Mucosa of gallbladder (tissue), 1 donor: ENCODE results near the gene MRPL36. TPM values are rescaled to one million over a fixed set of nuclear protein-coding genes. Genes with fewer than 3 reads are reported as not detected.
"Not testable (repeated sequence)": the region's sequence is repeated elsewhere in the genome, so short reads cannot be mapped to it uniquely, and the experiment has no call there.

Source experiments
- DNase-seq: peaks from one replicate; pipeline ENCODE4 v3.0.0-alpha.2; 2020; ENCODE audit warnings: low spot score
- total RNA-seq: library from RNA; stranded (reverse); gene quantifications from one replicate; pipeline ENCODE4 v1.2.1, GENCODE V29; 2021
- donor health status: DM: no; HTN: no; CAD: no.

Gene MRPL36
- total RNA-seq, 1 donor from 2014 or later, result 33.7 TPM

DNA sequence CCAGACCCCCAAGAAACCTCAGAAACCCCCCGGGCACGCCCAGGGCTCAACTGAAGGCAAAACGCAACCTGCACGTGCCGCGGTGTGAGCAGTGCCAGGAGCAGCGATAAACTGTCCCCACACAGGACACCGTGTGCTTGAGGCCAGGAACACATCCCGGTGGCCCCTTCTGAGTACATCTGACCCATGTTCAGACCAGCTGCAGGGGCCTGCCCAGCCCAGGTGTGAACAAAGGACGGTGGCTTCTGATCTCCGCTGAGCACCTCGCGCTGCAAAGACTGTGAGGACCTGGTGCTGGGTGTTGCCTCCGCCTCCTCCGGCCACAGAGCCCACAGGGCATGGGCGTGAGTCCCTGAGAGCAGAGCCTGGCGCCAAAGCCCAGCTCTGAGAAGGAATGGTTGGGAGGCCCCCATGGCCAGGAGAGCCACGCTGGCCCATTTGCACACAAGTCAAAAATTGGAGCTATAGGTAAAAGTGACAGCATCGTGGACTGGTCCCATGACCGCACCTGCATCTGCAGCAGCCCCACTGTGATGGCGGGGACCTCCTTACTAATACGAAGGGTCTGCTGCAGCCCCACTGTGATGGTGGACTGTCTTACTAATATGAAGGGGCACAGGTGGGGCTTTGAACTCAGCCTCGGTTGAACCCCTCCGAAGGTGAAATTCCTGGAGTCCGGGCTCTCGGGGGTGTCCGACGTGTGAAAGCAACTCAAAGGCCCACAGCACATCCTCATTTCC is 33.0 kb upstream of the MRPL36 start:
- no peak for DNase-seq

DNA sequence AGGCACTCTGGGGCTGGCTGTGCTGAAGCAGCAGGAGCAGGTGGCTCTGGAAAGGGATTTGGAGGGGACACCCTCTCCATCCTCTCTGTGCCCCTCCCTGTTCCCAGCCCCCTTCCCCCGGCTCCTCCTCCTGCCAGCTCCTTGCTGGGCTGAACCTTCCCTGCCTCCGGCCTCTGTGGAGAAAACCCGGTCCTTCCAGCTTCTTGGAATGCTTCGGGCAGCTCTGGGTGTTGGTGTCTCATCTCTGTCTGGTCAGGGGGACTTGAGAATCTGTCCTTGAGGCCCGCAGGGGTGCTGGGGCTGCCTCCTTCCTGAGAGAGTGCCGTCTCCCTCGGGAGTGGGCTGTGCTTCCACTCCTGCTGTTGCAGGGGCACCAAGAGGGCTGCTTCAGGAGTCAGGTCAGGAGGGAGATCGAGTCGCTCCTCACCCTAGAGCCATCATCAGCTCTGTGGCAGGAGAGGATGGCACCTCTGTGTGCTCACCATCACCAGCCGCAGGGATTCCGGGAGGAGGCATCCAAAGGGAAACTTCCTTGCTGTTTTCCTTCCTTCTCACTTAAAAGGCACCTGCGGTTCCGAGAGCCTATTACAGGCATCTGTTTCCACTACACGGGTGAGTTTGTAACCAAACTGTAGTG is 32.2 kb upstream of the MRPL36 start:
- DNase-seq, result no peak

DNA sequence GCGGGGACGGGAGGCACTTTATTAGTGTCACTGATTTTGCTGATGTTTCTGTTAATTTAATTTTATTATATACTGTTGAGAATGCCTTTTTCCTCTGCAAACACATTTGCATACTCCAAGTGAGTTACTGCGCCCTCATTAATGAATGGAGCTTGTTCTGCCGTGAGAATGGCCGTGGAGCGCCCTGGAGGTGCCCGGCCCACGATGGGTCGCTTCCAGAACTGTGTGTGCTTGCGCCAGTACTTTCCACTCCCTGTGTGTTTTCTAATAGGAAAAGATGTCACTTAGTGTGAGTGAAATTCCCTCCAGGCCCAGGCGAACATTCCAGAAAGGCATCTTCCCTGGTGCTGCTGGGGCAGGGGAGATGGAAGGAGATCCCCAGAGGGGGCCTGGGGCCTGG is 31.6 kb upstream of the MRPL36 start:
- no peak for DNase-seq

DNA sequence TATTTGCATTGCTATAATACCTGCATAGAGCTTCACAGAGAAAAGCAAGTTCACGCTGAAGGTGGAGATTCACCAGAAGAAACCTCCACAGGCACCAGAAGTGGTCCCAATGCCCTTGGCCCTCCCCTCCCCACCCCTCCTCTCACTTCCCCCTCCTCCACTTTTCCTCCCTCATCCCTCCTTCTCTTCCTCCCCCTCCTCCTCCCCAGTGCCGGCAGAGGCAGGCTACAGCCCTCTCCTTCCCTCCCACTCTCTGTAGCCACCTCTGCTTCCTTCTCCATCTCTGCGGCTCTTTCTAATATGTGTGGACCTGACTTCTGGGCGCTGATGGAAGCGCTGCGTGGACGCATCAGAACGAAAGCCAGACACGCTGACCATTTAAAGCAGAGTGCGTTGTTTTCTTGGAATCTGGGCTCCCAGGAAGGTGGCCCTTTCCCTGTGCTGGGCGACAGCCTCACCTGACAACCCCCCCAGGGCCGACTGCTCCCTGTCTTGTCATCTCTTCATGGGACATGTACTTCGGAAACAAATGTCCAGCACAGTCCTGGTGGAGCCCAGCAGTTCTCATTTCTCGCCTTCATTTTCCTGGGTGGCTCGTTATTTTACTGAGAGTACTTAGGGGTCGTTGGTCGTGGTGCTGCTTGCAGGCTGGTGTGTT is 31.1 kb upstream of the MRPL36 start:
- DNase-seq, result no peak

DNA sequence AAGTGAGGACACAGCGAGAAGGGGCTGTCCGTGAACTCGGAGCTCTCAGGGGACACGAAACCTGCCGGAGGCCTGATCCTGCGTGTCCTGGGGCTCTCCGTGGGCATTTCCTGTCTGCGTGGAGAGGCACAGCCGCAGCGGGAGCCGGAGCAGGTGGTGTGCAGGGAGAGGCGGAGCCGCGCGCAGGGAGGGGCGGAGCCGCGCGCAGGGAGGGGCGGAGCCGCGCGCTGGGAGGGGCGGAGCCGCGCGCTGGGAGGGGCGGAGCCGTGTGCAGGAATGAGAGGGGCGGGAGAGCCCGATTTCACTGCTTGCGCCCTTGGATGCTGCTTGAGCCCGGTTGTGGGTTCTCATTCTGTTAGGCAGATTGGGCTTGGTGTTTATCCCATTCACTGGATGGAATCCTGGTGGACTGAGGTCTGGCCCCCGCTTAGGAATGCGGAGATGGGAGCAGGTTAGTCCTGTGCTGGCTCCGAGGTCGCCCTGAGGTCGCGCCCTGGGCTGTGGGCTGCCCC is 28.3 kb upstream of the MRPL36 start:
- no peak for DNase-seq

DNA sequence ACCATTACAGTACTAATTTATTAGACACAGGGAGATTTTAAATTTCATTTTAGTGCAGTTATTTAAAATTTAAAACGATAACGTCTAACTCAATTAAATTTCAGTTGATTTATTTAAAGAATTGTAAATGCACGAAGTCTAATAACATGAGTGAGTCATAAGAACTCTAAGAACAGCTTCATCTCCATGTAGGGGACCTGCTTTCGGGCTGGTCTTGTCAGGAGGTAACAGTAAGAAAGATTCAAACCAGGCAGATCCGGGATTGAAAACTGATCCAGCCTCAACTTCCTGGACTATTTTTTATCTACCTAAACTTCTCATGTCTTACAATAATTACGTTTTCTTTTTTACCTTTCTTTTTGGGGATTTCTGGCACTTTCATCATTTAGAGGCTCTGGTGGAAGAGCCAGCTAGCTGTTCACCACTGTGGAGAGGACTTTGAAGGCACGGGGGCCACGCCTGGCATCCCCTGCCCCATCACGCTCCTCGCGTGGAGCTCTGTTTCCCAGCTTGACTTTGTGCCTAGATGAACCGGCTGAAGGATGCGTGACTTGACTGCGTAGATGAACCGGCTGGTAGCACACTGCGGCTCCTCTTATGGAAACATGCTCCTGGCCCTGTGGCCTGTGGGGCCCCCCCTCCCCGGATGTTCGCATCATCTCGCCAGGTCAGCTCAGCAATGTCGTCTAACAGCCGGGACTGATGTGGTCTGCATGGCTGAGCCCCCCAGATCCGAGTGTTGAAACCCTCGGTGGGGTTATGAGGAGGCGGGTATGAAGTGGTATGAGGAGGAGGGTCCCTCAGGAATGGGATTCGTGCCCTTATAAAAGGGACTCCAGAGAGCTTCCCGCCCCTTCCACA is 27.6 kb upstream of the MRPL36 start:
- no peak for DNase-seq

DNA sequence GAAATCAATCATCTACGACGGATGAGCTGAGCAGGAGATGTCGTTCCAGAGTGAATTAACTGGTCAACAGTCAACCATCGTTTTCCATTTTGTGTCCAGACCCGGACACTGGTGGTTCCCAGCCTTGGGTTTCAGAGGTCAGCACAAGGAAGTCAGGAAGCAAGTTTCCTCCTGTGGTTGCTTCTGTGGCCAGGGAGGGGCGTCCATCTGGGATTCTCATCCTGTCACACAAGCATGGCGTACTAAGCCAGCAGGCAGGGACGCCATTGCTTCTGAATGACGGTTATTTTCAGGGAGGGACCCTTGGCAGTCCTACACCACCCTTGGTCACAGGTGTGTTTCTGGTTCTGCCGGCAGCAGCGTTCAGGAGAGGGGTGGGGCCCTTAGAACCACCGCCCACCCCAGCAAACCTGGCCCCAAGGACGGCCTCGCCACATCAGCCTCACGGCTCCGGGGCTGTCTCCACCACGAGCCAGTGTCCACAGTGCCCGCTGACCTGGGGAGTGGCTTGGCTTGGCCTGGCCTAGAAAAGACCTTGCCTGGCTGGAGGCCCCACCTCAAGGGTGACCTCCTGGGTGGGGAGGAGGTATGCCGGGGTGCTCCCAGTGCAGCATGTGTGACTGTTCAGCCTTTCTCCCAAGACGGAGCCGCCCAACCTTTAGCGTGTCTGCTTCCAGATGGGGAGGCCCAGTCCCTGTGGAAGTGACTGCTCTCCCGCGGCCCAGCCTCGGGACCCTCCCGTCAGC is 26.8 kb upstream of the MRPL36 start:
- DNase-seq, result no peak

DNA sequence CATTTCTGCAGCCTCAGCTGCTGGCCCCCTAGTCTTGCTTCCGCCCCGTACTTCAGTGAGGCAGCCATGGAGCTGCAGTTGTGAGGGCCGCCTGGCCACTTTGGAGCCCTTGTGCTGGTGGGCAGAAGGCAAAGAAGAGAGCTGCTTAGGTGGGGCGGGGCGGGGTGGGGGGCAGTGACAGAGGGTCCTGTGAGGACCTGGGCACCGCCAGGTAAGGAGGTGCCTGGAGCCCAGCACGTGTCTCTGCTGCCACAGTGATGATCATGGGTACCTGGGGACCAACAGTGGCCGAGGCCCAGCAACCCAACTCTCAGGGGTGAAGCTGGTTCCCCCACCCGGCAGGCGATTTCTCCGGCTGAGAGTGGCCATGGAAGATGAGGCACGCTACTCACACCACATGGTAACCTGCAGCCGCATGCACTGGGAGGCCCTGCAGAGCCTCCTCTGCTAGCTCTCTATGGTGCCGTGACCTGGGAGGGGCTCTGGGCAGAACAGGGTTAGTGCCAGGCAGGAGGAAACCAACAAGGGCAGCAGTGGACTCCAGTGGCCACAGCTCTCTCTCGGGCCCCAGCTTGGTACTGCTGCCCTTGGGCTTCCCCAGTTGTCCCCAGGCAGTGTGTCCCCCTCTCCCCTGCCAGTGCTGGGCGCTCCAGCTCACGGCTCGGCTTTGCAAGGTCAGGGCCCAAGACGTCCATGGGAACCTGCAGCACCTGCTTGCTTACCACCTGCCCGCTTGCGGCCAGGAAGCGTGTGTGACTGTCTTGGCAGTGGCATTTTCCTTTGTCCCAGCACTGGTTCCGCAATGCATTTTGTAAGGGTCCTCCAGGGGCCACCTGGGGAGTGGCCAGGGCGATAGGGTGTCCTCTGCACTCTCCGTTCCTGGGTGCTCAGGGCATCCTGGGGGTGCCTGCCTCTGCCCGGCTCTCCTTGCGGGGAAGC is 25.5 kb upstream of the MRPL36 start:
- no peak for DNase-seq

DNA sequence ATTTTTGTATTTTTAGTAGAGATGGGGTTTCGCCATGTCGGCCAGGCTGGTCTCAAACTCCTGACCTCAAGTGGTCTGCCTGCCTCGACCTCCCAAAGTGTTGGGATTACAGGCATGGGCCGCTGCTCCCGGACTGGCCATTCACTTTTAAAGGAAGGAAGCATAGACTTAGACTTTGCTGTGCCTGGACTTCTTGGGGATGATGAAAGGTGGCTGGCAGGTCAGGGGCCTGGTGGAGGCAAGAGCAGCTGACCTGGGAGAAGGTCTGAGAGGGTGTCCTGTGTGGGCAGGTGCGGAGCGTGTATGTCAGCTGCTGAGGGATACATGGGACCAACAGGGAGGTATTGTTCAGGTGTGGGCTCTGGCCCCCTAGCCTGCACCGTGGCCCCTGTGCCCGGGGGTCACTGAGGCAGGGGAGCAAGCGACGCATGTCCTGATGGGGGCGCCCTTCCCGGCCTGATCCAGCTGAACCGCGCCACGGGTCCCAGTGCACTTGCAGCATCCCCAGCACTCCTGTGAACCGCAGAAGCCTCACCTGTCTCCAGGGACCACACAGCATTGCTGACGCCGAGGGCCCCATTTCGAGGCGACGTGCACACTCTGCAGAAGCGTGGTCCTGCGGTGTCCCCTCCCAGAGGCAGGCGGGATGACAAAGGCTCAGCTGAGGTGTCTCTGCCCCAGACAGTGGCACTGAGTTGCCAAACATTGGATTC is 24.6 kb upstream of the MRPL36 start:
- no peak for DNase-seq

DNA sequence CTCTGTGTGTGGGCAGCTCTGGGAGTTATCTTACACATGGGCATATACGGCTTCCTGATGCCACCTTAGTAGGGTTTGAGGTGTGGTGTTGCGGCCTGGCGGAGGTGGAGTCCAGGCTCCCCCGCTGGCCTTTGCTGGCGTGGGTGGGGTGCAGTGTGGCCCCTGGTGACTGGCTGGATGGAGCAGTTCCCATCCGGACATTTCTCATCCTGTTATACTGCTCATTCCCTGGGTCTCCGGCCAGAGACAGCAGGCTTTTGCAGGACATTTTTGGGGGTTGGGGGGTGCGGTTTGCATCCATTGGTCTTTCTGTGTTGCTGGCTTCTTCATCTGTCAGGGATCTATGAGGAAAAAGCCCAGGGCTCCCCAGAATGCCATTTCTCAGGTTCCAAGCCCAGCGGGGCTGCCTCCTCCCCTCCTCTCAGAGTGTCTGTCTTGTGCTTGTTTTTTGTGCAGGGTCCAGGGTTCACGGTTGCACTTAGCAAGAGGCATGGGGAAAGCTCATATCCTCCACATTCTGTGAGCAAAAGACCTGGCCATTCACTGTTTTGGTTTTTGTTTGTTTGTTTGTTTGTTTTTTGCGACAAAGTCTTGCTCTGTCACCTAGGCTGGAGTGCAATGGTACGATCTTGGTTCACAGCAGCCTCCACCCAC is 23.9 kb upstream of the MRPL36 start:
- no peak for DNase-seq

DNA sequence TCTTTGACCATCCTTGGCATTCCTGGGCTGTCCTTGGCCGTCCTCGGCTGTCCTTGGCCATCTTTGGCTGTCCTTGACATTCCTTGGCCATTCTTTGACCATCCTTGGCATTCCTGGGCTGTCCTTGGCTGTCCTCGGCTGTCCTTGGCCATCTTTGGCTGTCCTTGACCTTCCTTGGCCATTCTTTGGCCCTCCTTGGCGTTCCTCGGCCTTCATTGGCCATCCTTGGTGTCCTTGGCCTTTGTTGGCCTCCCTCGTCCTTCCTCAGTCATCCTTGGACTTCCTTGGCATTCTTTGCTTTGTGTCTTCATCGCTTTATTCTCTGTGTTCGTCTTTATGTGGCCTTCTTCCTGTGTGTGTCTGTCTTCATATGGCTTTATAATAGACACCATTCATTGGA is 22.2 kb upstream of the MRPL36 start:
- DNase-seq, result no peak

DNA sequence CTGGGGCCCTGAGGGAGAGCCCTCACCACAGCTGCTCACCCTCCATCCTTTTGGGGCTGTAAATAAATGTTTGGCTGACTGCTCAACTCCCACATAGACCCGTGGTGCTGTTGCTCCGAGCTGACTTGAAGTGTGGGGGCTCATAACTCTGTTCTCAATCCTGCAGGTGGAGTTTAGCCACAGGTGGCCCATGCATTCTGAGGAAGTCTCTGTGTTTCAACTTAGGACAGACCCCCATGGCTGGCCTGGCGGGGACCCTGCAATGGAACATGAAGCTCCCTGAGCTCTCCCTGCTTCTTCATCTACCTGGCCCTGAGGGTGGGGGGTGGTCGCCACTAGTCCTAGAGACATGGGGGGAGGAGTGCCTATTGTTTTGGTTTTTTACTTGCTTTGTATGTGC is 21.3 kb upstream of the MRPL36 start:
- DNase-seq, result no peak

DNA sequence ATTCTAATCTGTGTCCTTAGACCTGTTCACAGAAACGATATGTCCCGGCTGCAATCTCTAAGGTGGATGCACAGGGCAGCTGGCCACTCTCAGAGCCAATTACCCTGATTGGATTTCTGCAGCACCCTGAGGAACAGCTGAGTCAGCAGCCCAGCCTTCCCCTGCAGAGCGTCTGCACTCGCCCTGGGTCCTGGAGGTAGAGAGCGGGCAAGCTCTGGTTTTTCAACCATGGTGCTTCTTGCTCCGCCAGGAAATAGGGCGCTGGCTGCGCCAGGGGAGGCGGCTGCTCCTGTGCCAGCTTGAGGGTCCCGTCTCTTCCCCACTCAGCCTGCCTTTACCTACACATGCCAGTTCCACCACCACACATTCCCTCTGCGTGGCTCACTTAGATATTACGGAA is 20.7 kb upstream of the MRPL36 start:
- no peak for DNase-seq

DNA sequence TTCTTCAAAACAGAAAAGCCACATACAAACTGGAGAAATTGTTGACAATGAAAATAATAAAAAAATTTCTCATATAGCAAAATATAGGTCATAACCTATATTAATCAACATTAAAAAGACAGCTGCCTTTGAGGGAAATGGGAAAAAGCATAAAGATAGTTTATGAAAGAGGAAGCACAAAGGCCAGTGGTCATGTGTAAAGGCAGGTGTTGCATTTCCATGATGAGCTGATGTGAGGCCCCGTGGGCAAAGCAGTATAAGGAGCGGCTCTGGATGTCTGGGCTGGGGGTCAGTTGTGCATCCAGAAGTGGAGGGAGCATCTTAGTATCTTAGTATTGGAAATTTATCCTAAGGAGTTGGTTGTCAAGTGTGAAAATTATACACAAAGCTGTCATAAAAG is 19.8 kb upstream of the MRPL36 start:
- DNase-seq, result no peak

DNA sequence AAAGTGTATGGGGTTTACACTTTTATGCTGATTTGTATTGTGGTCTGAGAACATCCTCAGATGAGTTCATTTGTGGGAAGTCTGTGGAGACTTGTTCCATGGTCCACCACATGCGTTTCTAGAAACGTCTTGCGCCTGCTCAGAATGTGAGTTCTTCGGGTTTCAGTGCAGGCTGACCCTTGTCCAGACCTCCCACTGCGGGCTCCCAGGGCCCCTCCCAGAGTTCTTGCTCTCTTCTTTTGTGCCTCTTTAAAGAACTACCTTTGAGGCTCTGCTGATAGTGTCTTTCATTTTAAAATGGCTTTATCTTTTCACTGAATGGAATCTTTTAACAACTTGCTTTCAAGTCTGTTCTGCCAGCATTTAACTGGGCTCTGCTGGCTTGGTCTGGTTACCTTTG is 19.1 kb upstream of the MRPL36 start:
- DNase-seq, result no peak

DNA sequence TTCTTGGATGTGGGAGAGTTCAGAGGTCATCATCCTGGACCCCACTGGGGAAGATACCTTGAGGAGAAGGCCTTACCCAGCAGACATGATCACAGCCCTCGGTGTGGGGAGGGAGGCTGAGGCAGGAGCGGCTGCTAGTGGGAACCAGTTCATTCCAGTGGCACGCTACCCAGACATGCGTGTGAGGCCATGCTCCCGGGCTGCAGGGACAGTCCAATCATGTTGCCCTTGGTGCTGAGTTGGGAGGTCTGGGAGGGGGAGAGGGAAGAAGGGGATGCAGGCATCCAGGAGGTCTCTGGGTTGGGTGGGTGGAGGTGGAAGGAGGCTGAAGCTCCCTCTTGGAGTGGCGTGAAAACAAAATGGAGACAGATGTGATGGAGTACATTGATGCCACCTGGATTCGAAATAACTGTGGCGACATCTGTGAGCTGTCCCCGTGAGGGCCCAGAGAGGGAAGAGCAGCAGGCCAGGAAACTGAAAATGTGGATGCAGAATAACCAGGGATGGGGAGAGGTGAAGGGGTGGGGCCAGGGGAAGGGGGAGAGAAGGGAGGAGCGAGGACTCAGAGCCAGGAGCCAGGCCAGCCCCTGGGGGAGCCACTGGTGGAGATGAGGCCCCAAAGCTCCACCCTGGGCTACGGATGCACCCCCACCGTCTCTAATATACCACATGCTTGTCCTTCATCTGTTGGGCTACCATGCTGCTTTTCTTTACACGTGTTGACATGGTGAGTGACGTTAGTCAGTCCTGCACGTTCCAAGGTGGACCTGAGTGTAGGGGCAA is 17.8 kb upstream of the MRPL36 start:
- no peak for DNase-seq

DNA sequence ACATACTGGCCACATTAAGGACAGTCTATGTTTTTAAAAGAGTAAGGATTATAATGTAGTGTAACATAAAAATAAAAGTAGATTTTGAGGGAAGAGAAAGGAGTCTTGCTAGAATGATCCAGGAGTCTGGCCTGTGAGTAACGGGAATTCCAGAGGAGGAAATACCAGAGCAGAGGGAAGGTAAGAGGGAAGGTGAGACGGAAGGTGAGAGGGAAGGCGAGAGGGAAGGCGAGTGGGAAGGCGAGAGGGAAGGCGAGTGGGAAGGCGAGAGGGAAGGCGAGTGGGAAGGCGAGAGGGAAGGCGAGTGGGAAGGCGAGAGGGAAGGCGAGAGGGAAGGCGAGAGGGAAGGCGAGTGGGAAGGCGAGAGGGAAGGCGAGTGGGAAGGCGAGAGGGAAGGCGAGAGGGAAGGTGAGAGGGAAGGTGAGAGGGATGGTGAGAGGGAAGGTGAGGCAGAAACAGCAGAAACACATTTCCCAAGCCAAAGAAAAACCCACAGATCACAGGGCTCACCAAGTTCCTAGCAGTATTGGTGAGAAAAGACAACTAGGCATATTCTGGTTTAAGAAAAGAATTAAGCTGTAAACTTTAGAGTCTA is 17.0 kb upstream of the MRPL36 start:
- not testable (repeated sequence) for DNase-seq

DNA sequence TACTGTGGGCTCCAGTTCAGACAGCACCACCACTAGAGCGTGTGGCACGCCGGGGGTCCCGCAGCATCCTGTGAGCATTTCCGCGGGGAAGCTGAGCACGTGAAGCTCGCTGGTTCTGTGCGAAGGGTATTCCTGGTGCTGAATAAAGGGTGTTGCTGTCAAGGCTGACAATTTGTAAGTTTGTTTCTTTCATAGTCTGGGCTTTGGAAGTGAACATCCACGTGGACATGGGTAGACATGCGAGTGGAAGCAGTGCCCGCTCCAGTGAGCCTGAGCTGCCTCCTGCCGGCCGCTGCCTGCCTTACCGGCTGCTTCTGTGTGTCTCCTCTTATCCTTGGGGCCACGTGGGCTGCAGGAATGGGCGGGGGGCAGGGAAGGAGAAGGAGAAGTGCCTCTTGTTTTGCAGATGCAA is 16.2 kb upstream of the MRPL36 start:
- no peak for DNase-seq
